ENCODE data around the gene TAGLN2.

GRCh38 chr1:159946242-159947187, 21.2 kb upstream of the TAGLN2 start:
- TF ChIP-seq POLR2A (IDR thresholded peaks at IDR 0.05): no peak
- TF ChIP-seq, protein P1, sequence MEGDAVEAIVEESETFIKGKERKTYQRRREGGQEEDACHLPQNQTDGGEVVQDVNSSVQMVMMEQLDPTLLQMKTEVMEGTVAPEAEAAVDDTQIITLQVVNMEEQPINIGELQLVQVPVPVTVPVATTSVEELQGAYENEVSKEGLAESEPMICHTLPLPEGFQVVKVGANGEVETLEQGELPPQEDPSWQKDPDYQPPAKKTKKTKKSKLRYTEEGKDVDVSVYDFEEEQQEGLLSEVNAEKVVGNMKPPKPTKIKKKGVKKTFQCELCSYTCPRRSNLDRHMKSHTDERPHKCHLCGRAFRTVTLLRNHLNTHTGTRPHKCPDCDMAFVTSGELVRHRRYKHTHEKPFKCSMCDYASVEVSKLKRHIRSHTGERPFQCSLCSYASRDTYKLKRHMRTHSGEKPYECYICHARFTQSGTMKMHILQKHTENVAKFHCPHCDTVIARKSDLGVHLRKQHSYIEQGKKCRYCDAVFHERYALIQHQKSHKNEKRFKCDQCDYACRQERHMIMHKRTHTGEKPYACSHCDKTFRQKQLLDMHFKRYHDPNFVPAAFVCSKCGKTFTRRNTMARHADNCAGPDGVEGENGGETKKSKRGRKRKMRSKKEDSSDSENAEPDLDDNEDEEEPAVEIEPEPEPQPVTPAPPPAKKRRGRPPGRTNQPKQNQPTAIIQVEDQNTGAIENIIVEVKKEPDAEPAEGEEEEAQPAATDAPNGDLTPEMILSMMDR (IDR thresholded peaks at IDR 0.05): no peak
